Measurements from ENCODE around the gene DEPDC5.
"Not testable (repeated sequence)": the region's sequence is repeated elsewhere in the genome, so short reads cannot be mapped to it uniquely, and the experiment has no call there.

Gene DEPDC5

GRCh38 chr22:31737932-31738331 is 15.9 kb upstream of the DEPDC5 start:
- H3K27me3 ChIP-seq (ENCODE audit: low read depth) = no peaks in the 10 kb centered on the region
- H3K9me3 ChIP-seq = no peaks in the 10 kb centered on the region
- no peak overlapping the region for H3K4me3 ChIP-seq
- H3K36me3 ChIP-seq (replicated peaks) = peaks cover 42% of the 10 kb centered on the region
- DNase-seq (ENCODE audit: low spot score in 2 of 2) = no peak
- no peaks in the 10 kb centered on the region for H3K4me1 ChIP-seq
- in situ Hi-C loops (cut with MboI; ENCODE audit: low sequenced_read_pairs) = no loop called here

DNA sequence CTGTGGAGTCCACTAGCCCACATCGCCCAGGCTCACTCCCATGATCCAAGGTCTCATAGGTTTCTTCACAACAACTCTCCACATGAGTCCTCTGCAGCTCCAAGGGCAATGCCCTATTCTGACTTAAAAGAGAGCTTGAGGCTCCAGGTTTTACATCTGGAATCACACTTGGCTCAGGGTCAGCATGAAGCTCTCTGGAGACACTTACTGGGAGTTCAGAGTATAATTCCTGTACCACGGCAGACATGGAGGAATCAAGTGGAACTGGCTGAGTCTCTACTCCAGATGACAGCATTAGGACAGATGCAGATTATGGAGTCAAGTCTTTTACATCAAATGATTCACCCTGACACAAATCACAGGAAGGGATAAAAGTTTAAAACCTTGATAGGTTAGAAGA is 15.3 kb upstream of the DEPDC5 start:
- Histone ChIP-seq H3K36me3 (replicated peaks) (peaks cover 45% of the 10 kb centered on the region), H3K27me3 (ENCODE audit: low read depth) (no peaks in the 10 kb centered on the region), H3K4me1 (no peaks in the 10 kb centered on the region), H3K4me3 (no peak overlapping the region), H3K9me3 (no peaks in the 10 kb centered on the region)
- in situ Hi-C loops (cut with MboI; ENCODE audit: low sequenced_read_pairs) = no loop called here
- no peak for DNase-seq (ENCODE audit: low spot score in 2 of 2)

DNA sequence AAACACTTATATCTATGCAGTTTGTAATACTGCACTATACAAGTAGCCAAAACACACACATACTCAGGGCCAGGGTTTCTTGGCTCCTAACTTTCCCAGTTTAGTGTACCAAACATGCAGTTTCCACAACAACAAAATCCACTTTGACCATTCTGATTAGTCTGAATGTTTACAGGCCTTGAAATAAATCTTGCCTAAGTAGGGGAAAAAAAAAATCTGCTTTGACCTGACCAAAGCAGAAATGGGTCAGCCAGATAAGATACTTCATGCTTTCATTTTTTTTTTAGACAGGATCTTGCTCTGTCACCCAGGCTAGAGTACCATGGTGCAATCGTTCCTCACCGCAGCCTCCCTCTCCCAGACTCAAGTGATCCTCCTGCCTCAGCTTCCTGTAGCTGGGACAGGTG is 14.0 kb upstream of the DEPDC5 start:
- in situ Hi-C loops (cut with MboI; ENCODE audit: low sequenced_read_pairs) = no loop called here
- Histone ChIP-seq H3K36me3 (replicated peaks) (peaks cover 40% of the 10 kb centered on the region), H3K9me3 (no peaks in the 10 kb centered on the region), H3K4me3 (no peak overlapping the region), H3K4me1 (no peaks in the 10 kb centered on the region), H3K27me3 (ENCODE audit: low read depth) (no peaks in the 10 kb centered on the region)
- no peak for DNase-seq (ENCODE audit: low spot score in 2 of 2)

DNA sequence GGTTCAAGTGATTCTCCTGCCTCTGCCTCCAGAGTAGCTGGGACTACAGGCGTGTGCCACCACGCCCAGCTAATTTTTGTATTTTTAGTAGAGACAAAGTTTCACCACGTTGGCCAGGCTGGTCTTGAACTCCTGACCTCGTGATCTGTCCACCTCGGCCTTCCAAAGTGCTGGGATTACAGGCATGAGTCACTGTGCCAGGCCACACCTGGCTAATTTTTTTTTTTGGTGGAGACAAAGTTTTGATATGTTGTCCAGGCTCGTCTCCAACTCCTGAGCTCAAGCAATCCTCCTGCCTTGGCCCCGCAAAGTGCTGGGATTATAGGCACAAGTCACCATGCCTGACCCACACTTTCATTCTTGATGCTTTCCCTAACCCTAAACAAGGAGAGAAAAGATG is 13.5 kb upstream of the DEPDC5 start:
- H3K4me1 ChIP-seq; H3K4me3 ChIP-seq; H3K27me3 ChIP-seq (ENCODE audit: low read depth); DNase-seq (ENCODE audit: low spot score in 2 of 2); in situ Hi-C loops (cut with MboI; ENCODE audit: low sequenced_read_pairs); H3K9me3 ChIP-seq: not testable (repeated sequence)
- H3K36me3 ChIP-seq (replicated peaks) = peaks cover 37% of the 10 kb centered on the region

- no peaks in the 10 kb centered on the region for H3K27me3 ChIP-seq (ENCODE audit: low read depth)
- peaks cover 8% of the 10 kb centered on the region for H3K4me1 ChIP-seq
- H3K9me3 ChIP-seq = no peaks in the 10 kb centered on the region
- H3K36me3 ChIP-seq (replicated peaks) = peaks cover 43% of the 10 kb centered on the region
- no peak overlapping the region for H3K4me3 ChIP-seq
- DNase-seq (ENCODE audit: low spot score in 2 of 2) = no peak
- in situ Hi-C loops (cut with MboI; ENCODE audit: low sequenced_read_pairs) = no loop called here
These were observed 11.7 kb upstream of the DEPDC5 start for GRCh38 chr22:31742115-31742514.

- Histone ChIP-seq H3K36me3 (replicated peaks) (peaks cover 43% of the 10 kb centered on the region), H3K4me1 (peaks cover 11% of the 10 kb centered on the region)
- in situ Hi-C loops (cut with MboI; ENCODE audit: low sequenced_read_pairs) = no loop called here
These were observed 11.1 kb upstream of the DEPDC5 start for GRCh38 chr22:31742682-31743081.

DNA sequence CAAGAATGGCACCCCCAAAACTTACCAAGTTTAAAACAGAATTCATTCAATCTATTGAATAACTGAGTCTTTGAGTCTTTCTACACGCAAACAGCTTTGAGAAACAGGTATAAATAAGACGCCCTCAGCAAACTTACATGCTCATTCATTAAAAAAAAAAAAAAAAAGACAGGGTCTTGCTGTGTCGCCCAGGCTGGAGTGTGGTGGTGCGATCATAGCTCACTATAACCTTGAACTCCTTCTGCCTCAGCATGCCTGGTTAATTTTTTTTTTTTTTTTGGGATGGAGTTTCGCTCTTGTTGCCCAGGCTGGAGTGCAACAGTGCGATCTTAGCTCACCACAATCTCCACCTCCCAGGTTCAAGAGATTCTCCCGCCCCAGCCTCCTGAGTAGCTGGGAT is 9.9 kb upstream of the DEPDC5 start:
- H3K36me3 ChIP-seq (replicated peaks) = peaks cover 36% of the 10 kb centered on the region
- H3K27me3 ChIP-seq (ENCODE audit: low read depth) = no peaks in the 10 kb centered on the region
- peaks cover 16% of the 10 kb centered on the region for H3K4me1 ChIP-seq
- in situ Hi-C loops (cut with MboI; ENCODE audit: low sequenced_read_pairs) = no loop called here
- no peak for DNase-seq (ENCODE audit: low spot score in 2 of 2)
- no peaks in the 10 kb centered on the region for H3K9me3 ChIP-seq
- H3K4me3 ChIP-seq = no peak overlapping the region

More at GRCh38 chr22:31742682-31743081, 11.1 kb upstream of the DEPDC5 start:
- no peak overlapping the region for H3K4me3 ChIP-seq
- DNase-seq (ENCODE audit: low spot score in 2 of 2) = no peak
- H3K27me3 ChIP-seq (ENCODE audit: low read depth) = no peaks in the 10 kb centered on the region
- no peaks in the 10 kb centered on the region for H3K9me3 ChIP-seq

DNA sequence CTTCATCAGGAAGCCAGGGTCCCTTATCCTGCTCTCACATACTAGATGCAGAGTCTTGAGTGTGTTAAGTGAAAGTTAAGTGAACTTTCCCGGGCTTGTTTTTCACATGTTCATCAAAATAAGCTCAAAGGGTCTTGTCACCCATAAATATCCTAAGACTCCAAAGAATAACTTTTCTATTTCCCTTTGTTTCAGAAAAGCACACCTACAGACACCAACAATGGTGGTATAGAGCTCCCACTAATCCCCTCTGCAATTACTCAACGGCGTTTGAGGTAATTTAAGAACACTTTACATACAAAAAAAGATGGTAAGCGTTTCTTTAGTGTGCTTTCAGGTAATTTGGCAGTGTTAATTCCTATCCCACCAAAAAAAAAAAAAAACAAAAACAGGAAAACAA is 6.4 kb upstream of the DEPDC5 start:
- Histone ChIP-seq H3K27me3 (ENCODE audit: low read depth) (no peaks in the 10 kb centered on the region), H3K4me3 (peak overlapping the region; percentile 91; the same call in 1 of the 2 replicates), H3K9me3 (no peaks in the 10 kb centered on the region), H3K36me3 (replicated peaks) (peaks cover 13% of the 10 kb centered on the region), H3K4me1 (peaks cover 19% of the 10 kb centered on the region)
- in situ Hi-C loops (cut with MboI; ENCODE audit: low sequenced_read_pairs) = no loop called here
- peak in 1 of 2 experiments; percentile 80 for DNase-seq (ENCODE audit: low spot score in 2 of 2)

DNA sequence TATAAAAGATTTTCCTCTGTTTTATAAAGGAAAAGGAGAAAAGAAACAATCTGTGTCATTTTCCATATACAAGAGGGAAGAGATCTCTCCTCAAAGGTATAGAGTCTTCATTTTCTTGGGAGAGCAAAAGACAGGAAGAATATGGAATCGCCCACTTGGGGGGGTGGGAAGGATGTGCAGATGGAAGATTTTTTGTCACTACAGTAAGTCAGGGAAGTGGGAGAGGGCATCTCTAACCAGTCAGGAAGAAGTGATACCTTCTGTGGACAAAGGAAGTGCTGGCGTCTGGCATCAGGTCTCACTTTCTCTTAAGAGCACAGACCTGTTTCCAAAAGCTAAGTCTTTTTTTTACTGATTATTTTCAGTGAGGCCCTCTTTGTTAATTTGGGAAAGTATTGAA is 5.3 kb upstream of the DEPDC5 start:
- Histone ChIP-seq H3K27me3 (ENCODE audit: low read depth) (no peaks in the 10 kb centered on the region), H3K4me3 (peak overlapping the region; percentile 91), H3K4me1 (peaks cover 28% of the 10 kb centered on the region), H3K36me3 (replicated peaks) (peaks cover 5% of the 10 kb centered on the region), H3K9me3 (no peaks in the 10 kb centered on the region)
- no peak for DNase-seq (ENCODE audit: low spot score in 2 of 2)
- in situ Hi-C loops (cut with MboI; ENCODE audit: low sequenced_read_pairs) = no loop called here

DNA sequence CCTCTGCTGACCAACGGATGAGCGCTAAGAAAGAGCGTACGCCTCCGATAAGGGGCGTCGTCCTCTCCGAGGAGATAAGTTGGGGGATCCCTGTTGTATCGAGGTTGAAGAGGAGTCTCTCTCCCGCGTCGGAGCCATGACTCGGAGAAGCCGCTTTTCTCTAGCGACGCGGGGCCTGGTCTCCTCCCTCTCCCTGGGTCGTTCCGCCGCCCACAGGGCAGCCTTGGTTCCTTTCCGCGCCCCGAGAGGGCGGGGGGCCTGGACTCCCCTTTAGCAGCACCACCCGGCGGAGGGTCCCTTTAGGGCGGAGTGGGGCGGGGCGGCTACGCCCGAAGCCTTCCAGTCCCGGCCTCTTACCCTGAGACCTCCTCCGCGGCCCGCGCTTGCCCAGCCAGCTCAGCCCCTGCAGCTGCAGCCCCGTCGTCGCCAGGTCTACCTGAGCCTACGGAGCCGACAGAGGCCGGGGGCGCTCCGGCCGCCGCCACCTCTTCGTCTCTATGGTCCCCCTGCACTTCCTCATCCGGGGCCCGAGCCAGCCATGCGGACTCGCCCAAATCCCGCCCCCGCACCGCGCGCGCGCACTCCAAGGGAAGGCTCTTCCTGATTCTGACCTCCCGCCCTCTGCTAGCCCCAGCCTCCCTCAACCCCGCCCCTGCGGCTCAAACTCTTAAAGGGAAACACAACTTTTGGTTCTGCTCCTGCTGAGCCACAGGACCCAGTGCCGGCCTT is 4.0 kb upstream of the DEPDC5 start, which contains the start of gene PRR14L:
Gene PRR14L (minus strand): TSS at position 497 of the 729 bp plus-strand sequence. CDS start 11,272 bp downstream, outside the sequence.
- Histone ChIP-seq H3K9me3 (no peaks in the 10 kb centered on the region), H3K36me3 (replicated peaks) (peaks cover 5% of the 10 kb centered on the region), H3K27me3 (ENCODE audit: low read depth) (no peaks in the 10 kb centered on the region), H3K4me3 (peak within 1 kb of the TSS; percentile 91), H3K4me1 (peaks cover 34% of the 10 kb centered on the region)
- in situ Hi-C loops (cut with MboI; ENCODE audit: low sequenced_read_pairs) = loop anchor here (10.0 kb wide), 1 partner anchor 195 kb away; the partner anchor contains the start of gene YWHAH
- peak; percentile 92 to 99 for DNase-seq (ENCODE audit: low spot score in 2 of 2)

GRCh38 chr22:31750365-31751284 is 3.2 kb upstream of the DEPDC5 start:
- H3K9me3 ChIP-seq = no peaks in the 10 kb centered on the region
- in situ Hi-C loops (cut with MboI; ENCODE audit: low sequenced_read_pairs) = loop anchor here (10.0 kb wide), 1 partner anchor 194 kb away; the partner anchor contains the start of gene YWHAH
- H3K4me1 ChIP-seq = peaks cover 37% of the 10 kb centered on the region

DNA sequence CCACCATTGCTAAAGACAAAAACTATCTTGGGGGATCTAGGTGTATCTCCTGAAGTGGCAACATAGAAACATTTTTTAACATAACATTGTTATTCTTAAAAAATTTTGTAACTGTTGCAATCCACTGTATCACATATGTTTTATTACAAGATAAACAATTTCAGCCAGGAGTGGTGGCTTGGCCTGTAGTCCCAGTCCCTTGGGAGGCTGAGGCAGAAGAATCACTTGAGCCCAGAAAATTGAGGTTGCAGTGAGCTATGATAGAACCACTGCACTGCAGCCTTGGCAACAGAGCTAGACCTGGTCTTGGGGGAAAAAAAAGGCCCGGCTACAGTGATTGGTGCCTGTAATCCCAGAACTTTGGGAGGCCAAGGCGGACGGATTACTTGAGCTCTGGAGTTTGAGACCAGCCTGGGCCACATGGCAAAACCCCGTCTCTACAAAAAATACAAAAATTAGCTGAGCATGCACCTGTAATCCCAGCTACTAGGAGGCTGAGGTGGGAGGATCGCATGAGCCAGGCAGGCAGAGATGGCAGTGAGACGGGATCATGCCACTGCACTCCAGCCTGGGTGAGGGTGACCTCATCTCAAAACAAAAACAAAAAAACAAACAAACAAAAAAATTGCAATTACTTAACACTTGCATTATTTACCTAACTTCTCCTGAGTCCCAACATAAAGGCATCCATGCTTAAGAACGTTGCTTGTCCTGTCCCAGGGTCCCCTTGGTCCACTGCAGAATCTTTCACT is 1.5 kb upstream of the DEPDC5 start:
- no peak overlapping the region for H3K4me3 ChIP-seq
- H3K9me3 ChIP-seq = no peaks in the 10 kb centered on the region
- DNase-seq (ENCODE audit: low spot score in 2 of 2) = no peak
- H3K4me1 ChIP-seq = peaks cover 27% of the 10 kb centered on the region
- in situ Hi-C loops (cut with MboI; ENCODE audit: low sequenced_read_pairs) = loop anchor here (10.0 kb wide), 1 partner anchor 193 kb away; the partner anchor contains the start of gene YWHAH
- H3K36me3 ChIP-seq (replicated peaks) = no peaks in the 10 kb centered on the region
- no peaks in the 10 kb centered on the region for H3K27me3 ChIP-seq (ENCODE audit: low read depth)

More at GRCh38 chr22:31750365-31751284, 3.2 kb upstream of the DEPDC5 start:
- Histone ChIP-seq H3K27me3 (ENCODE audit: low read depth) (no peaks in the 10 kb centered on the region), H3K36me3 (replicated peaks) (peaks cover 5% of the 10 kb centered on the region), H3K4me3 (peak overlapping the region; percentile 91)
- DNase-seq (ENCODE audit: low spot score in 2 of 2) = no peak

DNA sequence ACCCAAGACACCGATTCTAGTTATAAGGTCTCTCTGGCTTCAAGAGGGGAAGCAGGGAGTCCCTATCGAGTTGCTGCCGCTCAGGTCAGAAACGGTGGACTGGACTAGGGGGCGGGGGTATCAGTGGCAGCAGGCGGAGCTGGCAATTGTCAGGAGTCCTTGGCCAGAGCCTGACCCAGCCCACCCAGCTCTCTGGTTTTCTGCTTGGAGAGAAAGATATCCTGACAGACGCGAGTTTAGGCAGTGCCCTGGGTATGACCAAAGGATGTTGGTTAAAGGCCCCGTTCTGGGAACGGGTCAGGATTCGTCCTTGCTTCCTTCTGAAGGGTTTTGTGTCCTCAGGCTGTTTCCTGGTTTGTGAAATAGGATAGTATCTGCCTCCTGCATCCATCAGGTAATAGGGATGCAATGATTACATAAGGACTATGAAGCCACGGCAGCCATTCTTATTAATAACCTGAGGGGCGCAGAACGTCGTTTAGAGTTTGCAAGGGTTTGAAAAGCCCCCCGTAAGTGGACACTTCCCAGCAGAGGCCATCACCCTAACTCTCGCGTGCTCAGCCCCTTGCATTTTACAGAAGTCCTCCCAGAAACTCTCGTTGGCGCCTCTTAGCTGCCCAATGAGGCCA is 700 bp upstream of the DEPDC5 start:
- no peaks in the 10 kb centered on the region for H3K9me3 ChIP-seq
- peak; percentile 65 to 87 for DNase-seq (ENCODE audit: low spot score in 2 of 2)
- H3K36me3 ChIP-seq (replicated peaks) = no peaks in the 10 kb centered on the region
- peak overlapping the region; percentile 70 for H3K4me3 ChIP-seq
- in situ Hi-C loops (cut with MboI; ENCODE audit: low sequenced_read_pairs) = loop anchor here (10.0 kb wide), 1 partner anchor 192 kb away; the partner anchor contains the start of gene YWHAH
- H3K27me3 ChIP-seq (ENCODE audit: low read depth) = no peaks in the 10 kb centered on the region
- peaks cover 26% of the 10 kb centered on the region for H3K4me1 ChIP-seq
